ENCODE measurements around the gene USH2A. TPM values are rescaled to one million over a fixed set of nuclear protein-coding genes. Genes with fewer than 3 reads are reported as not detected.

USH2A gene
- total RNA-seq, 4 donors from 2014 or later: 0.08 to 0.18 TPM; not detected in 2

DNA sequence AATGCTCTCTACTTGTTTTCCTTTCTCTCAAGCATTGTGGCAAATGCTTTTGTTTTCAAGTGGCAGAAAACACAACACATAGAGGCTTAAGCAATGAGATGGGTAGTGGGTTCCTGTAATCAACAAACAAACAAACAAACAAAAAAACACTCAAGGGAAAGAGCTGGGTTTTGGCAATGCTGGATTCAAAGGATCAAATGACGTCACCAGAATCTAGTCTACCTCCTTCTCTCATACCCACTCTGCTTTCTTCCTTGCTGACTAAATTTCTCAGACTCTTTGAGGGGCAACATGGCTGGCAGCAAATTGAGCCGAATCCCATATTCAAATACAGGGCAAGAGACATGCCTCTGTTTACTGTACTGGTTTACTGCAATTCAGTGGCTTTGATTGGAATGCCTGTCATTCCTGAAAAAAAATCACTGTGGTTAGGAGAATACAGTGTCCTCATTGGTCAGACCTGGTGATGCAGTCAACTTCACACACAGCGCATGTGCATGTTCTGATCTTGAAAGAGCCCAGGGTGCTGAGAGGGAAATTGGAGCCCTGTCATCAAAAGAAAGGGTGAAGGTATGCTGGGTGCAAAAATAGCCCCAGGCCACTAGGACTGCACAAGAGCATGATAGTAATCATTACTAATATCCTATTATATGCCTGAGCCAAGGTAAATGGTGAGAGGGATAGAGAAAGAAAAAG, 500.0 kb downstream of the USH2A start:
- TF ChIP-seq POLR2AphosphoS5 (IDR thresholded peaks at IDR 0.05): no peak
- TF ChIP-seq, protein P1, sequence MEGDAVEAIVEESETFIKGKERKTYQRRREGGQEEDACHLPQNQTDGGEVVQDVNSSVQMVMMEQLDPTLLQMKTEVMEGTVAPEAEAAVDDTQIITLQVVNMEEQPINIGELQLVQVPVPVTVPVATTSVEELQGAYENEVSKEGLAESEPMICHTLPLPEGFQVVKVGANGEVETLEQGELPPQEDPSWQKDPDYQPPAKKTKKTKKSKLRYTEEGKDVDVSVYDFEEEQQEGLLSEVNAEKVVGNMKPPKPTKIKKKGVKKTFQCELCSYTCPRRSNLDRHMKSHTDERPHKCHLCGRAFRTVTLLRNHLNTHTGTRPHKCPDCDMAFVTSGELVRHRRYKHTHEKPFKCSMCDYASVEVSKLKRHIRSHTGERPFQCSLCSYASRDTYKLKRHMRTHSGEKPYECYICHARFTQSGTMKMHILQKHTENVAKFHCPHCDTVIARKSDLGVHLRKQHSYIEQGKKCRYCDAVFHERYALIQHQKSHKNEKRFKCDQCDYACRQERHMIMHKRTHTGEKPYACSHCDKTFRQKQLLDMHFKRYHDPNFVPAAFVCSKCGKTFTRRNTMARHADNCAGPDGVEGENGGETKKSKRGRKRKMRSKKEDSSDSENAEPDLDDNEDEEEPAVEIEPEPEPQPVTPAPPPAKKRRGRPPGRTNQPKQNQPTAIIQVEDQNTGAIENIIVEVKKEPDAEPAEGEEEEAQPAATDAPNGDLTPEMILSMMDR (IDR thresholded peaks at IDR 0.05): no peak
- TF ChIP-seq POLR2A (IDR thresholded peaks at IDR 0.05): no peak
- no peak for TF ChIP-seq EP300 (IDR thresholded peaks at IDR 0.05)
- 76% methylated on average over 3 of the region's 3 CpGs for WGBS
- Histone ChIP-seq H3K9me3 (no peaks in the 10 kb centered on the region), H3K27me3 (no peaks in the 10 kb centered on the region), H3K27ac (no peak overlapping the region), H3K36me3 (no peaks in the 10 kb centered on the region), H3K4me1 (no peaks in the 10 kb centered on the region), H3K4me3 (no peak overlapping the region)
- DNase-seq (ENCODE audit: low spot score in 2 of 2): no peak

DNA sequence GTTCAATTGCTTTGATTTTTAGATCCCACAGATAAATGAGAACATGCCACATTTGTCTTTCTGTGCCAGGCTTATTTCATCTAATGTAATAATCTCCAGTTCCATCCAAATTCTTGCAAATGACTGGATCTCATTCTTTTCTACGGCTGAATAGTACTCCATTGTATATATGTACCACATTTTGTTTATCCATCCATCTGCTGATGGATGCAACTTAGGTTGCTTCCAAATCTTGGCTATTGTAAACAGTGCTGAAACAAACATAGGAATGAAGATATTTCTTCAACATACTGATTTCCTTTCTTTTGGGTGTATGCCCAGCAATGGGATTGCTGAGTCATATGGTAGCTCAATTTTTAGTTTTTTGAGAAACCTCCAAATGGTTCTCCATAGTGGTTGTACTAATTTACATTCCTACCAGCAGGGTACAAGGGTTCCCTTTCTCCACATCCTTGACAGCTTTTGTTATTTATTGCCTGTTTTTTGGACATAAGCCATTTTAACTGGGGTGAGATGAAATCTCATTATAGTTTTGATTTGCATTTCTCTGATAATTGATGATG, 511.8 kb downstream of the USH2A start:
- Histone ChIP-seq H3K4me1 (no peaks in the 10 kb centered on the region), H3K27me3 (no peaks in the 10 kb centered on the region), H3K36me3 (no peaks in the 10 kb centered on the region), H3K4me3 (no peak overlapping the region), H3K9me3 (no peaks in the 10 kb centered on the region), H3K27ac (no peak overlapping the region)
- WGBS: 100% methylated on average over 1 of the region's 1 CpG
- no peak for DNase-seq (ENCODE audit: low spot score in 2 of 2)
- no peak for TF ChIP-seq POLR2AphosphoS5 (IDR thresholded peaks at IDR 0.05)
- TF ChIP-seq POLR2A (IDR thresholded peaks at IDR 0.05): no peak
- TF ChIP-seq EP300 (IDR thresholded peaks at IDR 0.05): no peak
- TF ChIP-seq, protein P1 (IDR thresholded peaks at IDR 0.05): no peak

DNA sequence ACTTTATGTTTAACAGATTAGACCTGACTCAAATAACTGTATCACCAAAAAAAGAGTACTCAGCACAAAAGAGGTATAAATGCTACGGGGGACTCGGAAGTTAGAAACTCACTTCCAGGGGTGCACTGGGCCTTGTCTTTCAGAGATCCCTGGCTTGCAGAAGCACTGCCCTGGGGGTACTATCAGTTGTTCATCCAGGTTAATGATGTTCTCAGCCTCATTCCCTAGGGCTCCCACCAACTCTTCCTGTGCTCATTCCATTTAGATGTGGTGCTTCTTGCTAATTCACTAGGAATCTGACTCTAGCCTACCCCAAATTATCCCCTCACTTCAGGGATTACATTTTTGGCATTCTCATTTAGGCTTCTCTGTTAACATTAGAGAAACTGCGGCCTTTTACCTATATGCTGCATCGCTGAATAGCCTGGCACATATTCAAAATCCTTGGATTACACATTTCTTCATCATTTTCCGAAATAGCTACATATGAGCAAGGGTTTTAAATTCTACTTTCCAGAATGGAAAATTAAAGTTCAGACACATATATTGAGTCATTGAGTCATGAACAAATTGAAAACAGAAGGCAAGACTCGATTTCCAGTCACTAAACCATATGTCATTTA, 517.6 kb downstream of the USH2A start:
- Histone ChIP-seq H3K4me3 (no peak overlapping the region), H3K36me3 (no peaks in the 10 kb centered on the region), H3K27ac (no peak overlapping the region), H3K27me3 (no peaks in the 10 kb centered on the region), H3K4me1 (no peaks in the 10 kb centered on the region), H3K9me3 (no peaks in the 10 kb centered on the region)
- TF ChIP-seq POLR2A (IDR thresholded peaks at IDR 0.05) (no peak), EP300 (IDR thresholded peaks at IDR 0.05) (no peak), POLR2AphosphoS5 (IDR thresholded peaks at IDR 0.05) (no peak)
- TF ChIP-seq, protein P1 (IDR thresholded peaks at IDR 0.05): no peak
- DNase-seq (ENCODE audit: low spot score in 2 of 2): no peak
- WGBS: 76% methylated on average over 6 of the region's 6 CpGs

DNA sequence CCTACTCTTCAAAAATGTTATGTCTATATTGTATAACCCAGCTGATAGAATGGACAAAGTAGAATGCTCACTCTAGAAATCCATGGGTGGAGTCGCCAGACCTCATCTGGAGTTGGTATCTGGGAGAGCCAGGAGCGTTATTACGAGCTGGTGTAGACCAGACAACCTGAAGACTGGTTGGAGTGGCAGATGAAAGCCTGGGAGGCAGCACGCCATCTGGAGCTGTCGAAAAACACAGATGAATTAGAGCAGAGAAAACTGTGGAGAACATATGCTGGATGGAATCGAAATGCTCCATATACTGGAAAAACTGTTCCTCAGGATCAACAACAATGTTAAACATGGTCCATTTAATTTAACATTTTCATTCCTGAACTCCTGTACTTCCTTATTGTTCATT, 522.6 kb downstream of the USH2A start:
- no peak for TF ChIP-seq EP300 (IDR thresholded peaks at IDR 0.05)
- no peak for TF ChIP-seq POLR2AphosphoS5 (IDR thresholded peaks at IDR 0.05)
- TF ChIP-seq, protein P1 (IDR thresholded peaks at IDR 0.05): no peak
- no peak for TF ChIP-seq POLR2A (IDR thresholded peaks at IDR 0.05)
- no peaks in the 10 kb centered on the region for H3K27me3 ChIP-seq
- WGBS: 65% methylated on average over 6 of the region's 6 CpGs
- H3K9me3 ChIP-seq: no peaks in the 10 kb centered on the region
- no peak overlapping the region for H3K27ac ChIP-seq
- H3K36me3 ChIP-seq: no peaks in the 10 kb centered on the region
- H3K4me3 ChIP-seq: no peak overlapping the region
- no peaks in the 10 kb centered on the region for H3K4me1 ChIP-seq
- no peak for DNase-seq (ENCODE audit: low spot score in 2 of 2)

DNA sequence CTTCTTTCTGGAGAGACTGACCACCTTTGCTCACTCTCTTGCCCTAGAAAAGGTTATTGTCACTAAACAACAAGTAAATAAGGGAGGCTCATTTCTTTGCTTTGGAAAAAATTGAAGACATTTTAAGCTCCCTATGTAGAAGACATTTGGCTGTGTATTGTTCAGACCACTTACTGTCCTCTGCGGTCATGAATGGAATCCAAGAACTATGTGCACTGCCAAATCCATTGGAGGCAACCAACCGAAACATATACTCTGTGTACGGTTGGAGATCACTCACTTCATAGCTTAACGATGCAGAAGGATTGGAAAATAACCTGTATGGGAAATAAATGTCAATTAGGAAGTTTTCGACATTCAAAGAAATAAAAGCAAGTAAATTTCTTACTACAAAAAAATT, 523.3 kb downstream of the USH2A start:
- WGBS: 93% methylated on average over 5 of the region's 5 CpGs
- H3K9me3 ChIP-seq: no peaks in the 10 kb centered on the region
- no peaks in the 10 kb centered on the region for H3K4me1 ChIP-seq
- H3K36me3 ChIP-seq: no peaks in the 10 kb centered on the region
- TF ChIP-seq POLR2A (IDR thresholded peaks at IDR 0.05): no peak
- no peak for TF ChIP-seq POLR2AphosphoS5 (IDR thresholded peaks at IDR 0.05)
- TF ChIP-seq, protein P1 (IDR thresholded peaks at IDR 0.05): no peak
- no peak for TF ChIP-seq EP300 (IDR thresholded peaks at IDR 0.05)
- no peak overlapping the region for H3K4me3 ChIP-seq
- no peak overlapping the region for H3K27ac ChIP-seq
- H3K27me3 ChIP-seq: no peaks in the 10 kb centered on the region
- DNase-seq (ENCODE audit: low spot score in 2 of 2): no peak
